ENCODE measurements around the gene SOX5. TPM values are rescaled to one million over a fixed set of nuclear protein-coding genes. Genes with fewer than 3 reads are reported as not detected.

The SOX5 gene
- total and polyA plus RNA-seq, 11 donors = 0.49 to 4.9 (median 2.5) TPM

DNA sequence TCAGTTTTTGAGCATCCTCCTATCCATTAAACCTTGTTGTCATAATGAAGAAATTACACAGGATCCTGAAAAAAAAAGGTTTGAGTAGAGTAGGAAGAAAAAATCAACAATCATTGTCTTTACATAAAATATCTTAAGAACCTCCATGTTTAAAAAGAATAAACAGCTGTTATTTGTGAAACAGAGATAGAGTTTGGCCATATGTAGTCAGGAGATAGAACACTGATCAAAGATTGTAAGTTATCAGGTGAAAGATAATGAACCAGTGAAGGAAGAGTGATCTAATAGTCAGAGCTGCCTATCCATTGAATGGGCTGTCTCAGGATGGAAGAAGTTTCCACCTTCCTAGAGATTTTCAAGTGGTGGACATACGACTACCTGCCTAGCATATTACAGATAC is 397.1 kb downstream of the SOX5 start:
- intact Hi-C loops (cut with DNase I) = no loop called here
- WGBS, 4 donors = 76 to 83% (median 79%) methylated on average over 1 of the region's 1 CpG
- Histone ChIP-seq H3K9me3 (no peaks in the 10 kb centered on the region), H3K4me3 (no peak overlapping the region), H3K27ac (no peak overlapping the region), H3K27me3 (no peaks in the 10 kb centered on the region), H3K36me3 (no peaks in the 10 kb centered on the region), H3K4me1 (no peaks in the 10 kb centered on the region)
- TF ChIP-seq POLR2A (IDR thresholded peaks at IDR 0.05) = no peak
- TF ChIP-seq, protein P1, sequence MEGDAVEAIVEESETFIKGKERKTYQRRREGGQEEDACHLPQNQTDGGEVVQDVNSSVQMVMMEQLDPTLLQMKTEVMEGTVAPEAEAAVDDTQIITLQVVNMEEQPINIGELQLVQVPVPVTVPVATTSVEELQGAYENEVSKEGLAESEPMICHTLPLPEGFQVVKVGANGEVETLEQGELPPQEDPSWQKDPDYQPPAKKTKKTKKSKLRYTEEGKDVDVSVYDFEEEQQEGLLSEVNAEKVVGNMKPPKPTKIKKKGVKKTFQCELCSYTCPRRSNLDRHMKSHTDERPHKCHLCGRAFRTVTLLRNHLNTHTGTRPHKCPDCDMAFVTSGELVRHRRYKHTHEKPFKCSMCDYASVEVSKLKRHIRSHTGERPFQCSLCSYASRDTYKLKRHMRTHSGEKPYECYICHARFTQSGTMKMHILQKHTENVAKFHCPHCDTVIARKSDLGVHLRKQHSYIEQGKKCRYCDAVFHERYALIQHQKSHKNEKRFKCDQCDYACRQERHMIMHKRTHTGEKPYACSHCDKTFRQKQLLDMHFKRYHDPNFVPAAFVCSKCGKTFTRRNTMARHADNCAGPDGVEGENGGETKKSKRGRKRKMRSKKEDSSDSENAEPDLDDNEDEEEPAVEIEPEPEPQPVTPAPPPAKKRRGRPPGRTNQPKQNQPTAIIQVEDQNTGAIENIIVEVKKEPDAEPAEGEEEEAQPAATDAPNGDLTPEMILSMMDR (IDR thresholded peaks at IDR 0.05) = no peak
- DNase-seq (no peak), ATAC-seq (no peak)

DNA sequence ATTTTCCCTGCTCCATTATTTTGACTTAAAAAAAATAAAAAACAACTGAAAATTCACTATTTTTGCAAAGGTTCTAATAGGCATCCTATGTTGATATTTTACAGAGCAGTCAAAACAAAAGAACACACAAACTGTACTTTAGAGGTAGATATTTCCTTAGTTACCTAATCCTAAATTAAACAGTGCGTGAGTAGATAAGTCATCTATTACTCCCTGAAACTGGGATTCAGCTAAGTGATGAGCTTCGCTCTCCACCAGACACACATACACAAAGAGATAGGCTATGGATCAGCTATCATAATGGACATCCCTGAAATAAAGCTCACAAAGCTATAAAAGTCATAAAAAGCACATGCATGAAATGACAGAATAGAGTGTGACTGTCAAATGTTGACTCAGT is 398.7 kb downstream of the SOX5 start:
- H3K4me1 ChIP-seq = no peaks in the 10 kb centered on the region
- no peaks in the 10 kb centered on the region for H3K36me3 ChIP-seq
- no peaks in the 10 kb centered on the region for H3K27me3 ChIP-seq
- intact Hi-C loops (cut with DNase I) = no loop called here
- H3K9me3 ChIP-seq = no peaks in the 10 kb centered on the region
- ATAC-seq = no peak
- H3K4me3 ChIP-seq = no peak overlapping the region
- 89 to 96% (median 94%) methylated on average over 2 of the region's 2 CpGs for WGBS, 4 donors
- DNase-seq = no peak
- H3K27ac ChIP-seq = no peak overlapping the region
- TF ChIP-seq, protein P1 (IDR thresholded peaks at IDR 0.05) = no peak
- TF ChIP-seq POLR2A (IDR thresholded peaks at IDR 0.05) = no peak

DNA sequence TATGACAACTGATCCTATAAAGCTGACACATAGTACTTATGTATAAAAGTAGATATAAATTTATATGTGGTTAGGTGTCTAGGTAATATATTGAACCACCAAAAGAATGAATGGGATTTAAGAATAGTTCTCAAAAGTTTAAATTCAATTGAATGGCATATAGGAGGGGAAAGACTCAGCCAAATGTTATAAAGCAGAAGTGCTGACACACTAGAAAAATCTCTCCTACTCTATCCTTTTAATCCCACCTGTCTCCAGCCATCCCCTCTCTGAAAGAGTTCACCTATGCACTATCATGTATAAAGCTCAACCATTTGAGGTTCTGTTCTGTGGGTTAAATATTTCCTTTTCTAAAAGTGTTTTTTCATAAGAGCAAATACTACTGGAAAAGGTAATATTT is 400.7 kb downstream of the SOX5 start:
- intact Hi-C loops (cut with DNase I) = no loop called here
- H3K9me3 ChIP-seq = no peaks in the 10 kb centered on the region
- H3K36me3 ChIP-seq = no peaks in the 10 kb centered on the region
- H3K4me3 ChIP-seq = no peak overlapping the region
- H3K27me3 ChIP-seq = no peaks in the 10 kb centered on the region
- DNase-seq = no peak
- no peaks in the 10 kb centered on the region for H3K4me1 ChIP-seq
- ATAC-seq = no peak
- no peak for TF ChIP-seq POLR2A (IDR thresholded peaks at IDR 0.05)
- TF ChIP-seq, protein P1 (IDR thresholded peaks at IDR 0.05) = no peak
- no peak overlapping the region for H3K27ac ChIP-seq

DNA sequence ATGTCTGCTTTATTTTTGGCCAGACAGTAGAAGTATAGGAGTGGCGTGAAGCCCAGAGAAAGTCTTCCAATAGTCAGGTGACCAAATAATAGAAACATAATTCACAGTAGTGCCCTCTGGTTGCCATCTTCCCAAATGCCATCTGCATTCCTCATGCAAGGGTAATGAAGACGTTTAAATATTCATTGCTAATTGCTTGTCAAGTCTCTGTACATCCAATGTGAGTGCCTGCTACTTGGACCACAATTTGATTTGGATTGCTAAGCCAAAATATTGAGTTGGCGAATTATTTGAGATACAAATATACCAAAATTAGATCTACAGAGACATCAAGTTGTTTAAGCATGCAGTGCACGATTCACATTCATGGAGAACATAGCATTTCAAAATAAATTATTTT is 402.7 kb downstream of the SOX5 start:
- no peak for DNase-seq

More for the DNA sequence above, 402.7 kb downstream of the SOX5 start:
- no peak overlapping the region for H3K4me3 ChIP-seq
- 76 to 84% (median 82%) methylated on average over 4 of the region's 4 CpGs for WGBS, 4 donors
- TF ChIP-seq, protein P1 (IDR thresholded peaks at IDR 0.05) = no peak
- TF ChIP-seq POLR2A (IDR thresholded peaks at IDR 0.05) = no peak
- H3K27me3 ChIP-seq = no peaks in the 10 kb centered on the region
- H3K27ac ChIP-seq = no peak overlapping the region
- no peaks in the 10 kb centered on the region for H3K9me3 ChIP-seq
- intact Hi-C loops (cut with DNase I) = no loop called here
- no peaks in the 10 kb centered on the region for H3K36me3 ChIP-seq
- no peaks in the 10 kb centered on the region for H3K4me1 ChIP-seq
- ATAC-seq = no peak

All from heart left ventricle (tissue), 16 donors.